ENCODE measurements around the gene HOXA10. TPM values are rescaled to one million over a fixed set of nuclear protein-coding genes. Genes with fewer than 3 reads are reported as not detected.

The HOXA10 gene
- total RNA-seq, 1 experiment from 2014 or later = not detected

DNA sequence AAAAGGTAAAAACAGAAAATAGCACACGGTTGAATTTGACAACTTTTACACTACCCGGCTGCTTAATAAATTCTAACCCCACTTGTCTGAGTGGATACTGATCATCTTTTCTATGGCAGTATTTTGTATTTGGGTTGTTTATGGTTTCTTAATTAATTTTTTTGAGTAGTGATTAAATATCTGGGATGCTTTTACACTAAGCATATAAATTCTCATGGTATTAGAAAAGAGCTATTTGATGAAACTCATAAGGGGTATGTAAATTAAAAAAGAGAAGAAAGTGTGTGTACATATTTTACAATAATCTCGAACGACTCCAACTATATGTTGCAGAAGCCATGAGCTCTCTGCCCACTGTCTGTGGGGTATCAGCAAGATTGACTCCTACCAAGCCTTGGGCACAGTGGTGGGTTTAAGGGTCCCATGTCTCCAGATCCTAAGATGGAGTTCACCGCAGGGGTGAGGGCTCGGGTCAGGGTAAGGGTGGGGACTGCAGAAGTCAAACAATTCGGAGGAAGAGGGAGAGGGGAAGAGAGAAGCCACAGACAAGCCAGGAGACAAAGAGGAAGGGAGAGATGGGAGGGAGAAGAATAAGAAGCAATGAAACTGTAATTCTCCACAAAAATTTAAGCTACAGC, 33.3 kb upstream of the HOXA10 start:
- Histone ChIP-seq H3K27ac (ENCODE audit: insufficient read length, low read depth, low read length) (no peak overlapping the region), H2BK120ac (ENCODE audit: low read depth, low read length, poor library complexity, severe bottlenecking) (no peak overlapping the region), H3T11ph (ENCODE audit: low read length) (no peak overlapping the region), H3K4ac (ENCODE audit: low read depth, low read length) (no peak overlapping the region), H3K23me2 (ENCODE audit: insufficient read length, low read depth, low read length, poor library complexity, severe bottlenecking) (no peaks in the 10 kb centered on the region), H4K8ac (replicated peaks; ENCODE audit: insufficient read length, low read depth, low read length) (no peak overlapping the region), H2BK15ac (ENCODE audit: low read depth, low read length) (no peak overlapping the region), H4K91ac (ENCODE audit: insufficient read length, low read depth, low read length) (no peak overlapping the region), H3K9ac (ENCODE audit: extremely low read depth, insufficient read length, low read length) (no peak overlapping the region), H4K5ac (ENCODE audit: insufficient read length, low read depth, low read length) (no peak overlapping the region), H3K56ac (ENCODE audit: insufficient read length, low read depth, low read length) (no peak overlapping the region), H2BK12ac (ENCODE audit: insufficient read length, low read depth, low read length) (no peak overlapping the region), H2AFZ (ENCODE audit: low read length) (no peak overlapping the region), H3K79me2 (ENCODE audit: insufficient read depth, low read length) (no peaks in the 10 kb centered on the region), H3K9me3 (ENCODE audit: control insufficient read depth, low read depth, low read length) (no peaks in the 10 kb centered on the region), H3K23ac (ENCODE audit: insufficient read length, low read depth, low read length) (no peak overlapping the region), H3K4me1 (ENCODE audit: insufficient read depth, low read length) (no peaks in the 10 kb centered on the region), H3K79me1 (ENCODE audit: insufficient read depth, low read depth, low read length, poor library complexity, severe bottlenecking) (no peaks in the 10 kb centered on the region), H3K27me3 (ENCODE audit: insufficient read depth, low read length) (peaks cover 100% of the 10 kb centered on the region), H2BK20ac (ENCODE audit: low read depth, low read length, poor library complexity, severe bottlenecking) (no peak overlapping the region), H2BK5ac (ENCODE audit: insufficient read length, low read length) (no peak overlapping the region), H3K4me2 (ENCODE audit: insufficient read depth, insufficient read length, low read length) (no peak overlapping the region), H4K20me1 (ENCODE audit: control insufficient read depth, insufficient read depth, insufficient read length) (no peaks in the 10 kb centered on the region), H3K18ac (ENCODE audit: insufficient read length, low read depth, low read length) (no peak overlapping the region), H2AK5ac (ENCODE audit: insufficient read length, low read length) (no peak overlapping the region), H3K14ac (ENCODE audit: insufficient read depth, low read length) (no peak overlapping the region)
- no CpG with 5 or more reads among the region's 7 CpGs for WGBS (ENCODE audit: extremely low coverage, insufficient read length, low lambda C conversion rate)
- DNase-seq = no peak
- H3K27me3 Mint-ChIP-seq (ENCODE audit: low read depth) = peaks cover 100% of the 10 kb centered on the region
- H3K4me1 Mint-ChIP-seq = peaks cover 6 to 9% of the 10 kb centered on the region in 2 experiments; a peak in 3 of 4 replicates
- no peak overlapping the region for H3K4me3 Mint-ChIP-seq
- H3K27ac Mint-ChIP-seq = no peak overlapping the region
- peaks cover 5 to 8% of the 10 kb centered on the region in 2 experiments; a peak in 4 of 5 replicates for H3K9me3 Mint-ChIP-seq
- no peak for TF ChIP-seq CTCF (conservative IDR thresholded peaks at IDR 0.05)
- H3K36me3 Mint-ChIP-seq (ENCODE audit: insufficient read depth in 1 of 3, low read depth in 3 of 3) = peaks cover 0 to 2% (median 0%) of the 10 kb centered on the region in 3 experiments; a peak in 1 of 7 replicates
